GM19452 (cell line): ENCODE measurements around the gene DNAJC1.

ENCODE experiments used
- ATAC-seq: cut with Tn5 transposase; IDR thresholded peaks from one replicate; pipeline ENCODE4 v1.9.1; 2021; ENCODE audit not compliant: unreplicated experiment

The DNAJC1 gene

GRCh38 chr10:21764466-21765189, 238.9 kb downstream of the DNAJC1 start:
- no peak for ATAC-seq

- no peak for ATAC-seq
Observed at GRCh38 chr10:21760332-21760731, 243.2 kb downstream of the DNAJC1 start.

- no peak for ATAC-seq
Observed at GRCh38 chr10:21759232-21759631, 244.3 kb downstream of the DNAJC1 start.

- ATAC-seq, result no peak
Observed at GRCh38 chr10:21758696-21759095, 244.8 kb downstream of the DNAJC1 start.

GRCh38 chr10:21758239-21758638, 245.3 kb downstream of the DNAJC1 start:
- ATAC-seq, result no peak

GRCh38 chr10:21757185-21757901, 246.2 kb downstream of the DNAJC1 start:
- no peak for ATAC-seq

GRCh38 chr10:21756707-21757106, 246.8 kb downstream of the DNAJC1 start:
- no peak for ATAC-seq

- no peak for ATAC-seq
Observed at GRCh38 chr10:21754410-21755011, 249.0 kb downstream of the DNAJC1 start.

GRCh38 chr10:21753497-21754270, 249.8 kb downstream of the DNAJC1 start:
- no peak for ATAC-seq

GRCh38 chr10:21751341-21752310, 251.9 kb downstream of the DNAJC1 start:
- ATAC-seq, result no peak

- ATAC-seq, result no peak
Observed at GRCh38 chr10:21750424-21750823, 253.1 kb downstream of the DNAJC1 start.

- no peak for ATAC-seq
Observed at GRCh38 chr10:21749788-21750187, 253.7 kb downstream of the DNAJC1 start.

GRCh38 chr10:21747809-21748208, 255.7 kb downstream of the DNAJC1 start:
- ATAC-seq, result no peak

GRCh38 chr10:21746118-21746517, 257.4 kb downstream of the DNAJC1 start:
- no peak for ATAC-seq

- ATAC-seq, result no peak
Observed at GRCh38 chr10:21744223-21744622, 259.3 kb downstream of the DNAJC1 start.

GRCh38 chr10:21742740-21743412, 260.7 kb downstream of the DNAJC1 start:
- ATAC-seq, result no peak

GRCh38 chr10:21740989-21741388, 262.5 kb downstream of the DNAJC1 start:
- no peak for ATAC-seq

- ATAC-seq, result no peak
Observed at GRCh38 chr10:21737106-21737505, 266.4 kb downstream of the DNAJC1 start.

- ATAC-seq, result no peak
Observed at GRCh38 chr10:21733710-21734109, 269.8 kb downstream of the DNAJC1 start.
